GM18867 (cell line): ENCODE measurements around the gene OR8G5.
"Not testable (repeated sequence)": the region's sequence is repeated elsewhere in the genome, so short reads cannot be mapped to it uniquely, and the experiment has no call there.

Source experiments
- ATAC-seq: cut with Tn5 transposase; IDR thresholded peaks from one replicate; pipeline ENCODE4 v1.9.1; 2021; ENCODE audit warnings: mild to moderate bottlenecking, moderate library complexity; ENCODE audit not compliant: unreplicated experiment

The OR8G5 gene

DNA sequence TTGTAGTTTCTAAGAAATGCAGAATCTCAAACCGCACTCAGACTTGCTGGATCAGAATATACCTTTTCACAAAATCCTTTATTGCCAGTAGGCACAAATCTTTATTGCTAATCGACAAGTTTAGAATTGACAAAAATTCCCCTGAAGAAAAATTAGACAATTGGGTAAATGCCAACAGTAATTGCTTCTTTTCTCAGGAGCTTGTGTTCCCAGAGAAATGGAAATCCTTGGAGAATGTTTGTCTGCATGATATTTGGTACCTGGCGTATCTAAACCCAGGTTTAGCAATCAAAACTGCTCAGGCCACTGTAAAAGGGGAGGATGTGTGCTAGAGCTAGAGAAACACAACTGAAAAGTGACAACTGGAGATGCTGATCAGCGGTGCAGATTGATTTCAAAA lies at the start of gene OR8G5:
TSS of gene OR8G5 (plus strand) at position 301 of the 400 bp plus-strand sequence. CDS start 8,556 bp downstream, outside the sequence.
- ATAC-seq = no peak

GRCh38 chr11:124207102-124207792 lies 48.9 kb upstream of the OR8G5 start:
- ATAC-seq = no peak

DNA sequence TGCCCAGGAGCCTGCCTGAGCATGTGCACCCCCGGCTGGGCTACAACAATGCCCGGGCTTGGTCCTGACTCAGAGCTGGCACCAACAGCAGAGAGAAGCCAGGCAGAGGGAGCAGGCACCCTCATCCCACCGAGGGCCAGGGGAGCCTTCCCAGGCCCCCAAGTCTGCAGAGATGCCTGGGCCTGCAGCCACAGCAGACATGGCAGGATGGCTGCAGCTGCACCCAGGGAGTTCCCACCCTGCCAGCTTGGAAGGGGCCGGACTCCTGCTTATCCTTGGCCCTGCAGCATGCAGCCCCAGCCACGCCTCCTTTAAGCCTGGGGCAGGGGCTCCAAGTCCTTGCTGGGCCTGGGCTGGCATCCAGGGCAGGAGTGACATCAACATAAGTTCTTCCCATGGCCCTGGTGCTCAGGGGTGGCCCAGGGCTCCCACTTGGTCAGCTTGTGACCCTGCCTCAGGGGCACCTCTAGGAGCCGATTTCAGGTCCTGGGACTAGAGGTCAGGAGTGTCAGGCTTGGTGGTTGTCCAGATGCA lies 46.3 kb upstream of the OR8G5 start:
- ATAC-seq = no peak

DNA sequence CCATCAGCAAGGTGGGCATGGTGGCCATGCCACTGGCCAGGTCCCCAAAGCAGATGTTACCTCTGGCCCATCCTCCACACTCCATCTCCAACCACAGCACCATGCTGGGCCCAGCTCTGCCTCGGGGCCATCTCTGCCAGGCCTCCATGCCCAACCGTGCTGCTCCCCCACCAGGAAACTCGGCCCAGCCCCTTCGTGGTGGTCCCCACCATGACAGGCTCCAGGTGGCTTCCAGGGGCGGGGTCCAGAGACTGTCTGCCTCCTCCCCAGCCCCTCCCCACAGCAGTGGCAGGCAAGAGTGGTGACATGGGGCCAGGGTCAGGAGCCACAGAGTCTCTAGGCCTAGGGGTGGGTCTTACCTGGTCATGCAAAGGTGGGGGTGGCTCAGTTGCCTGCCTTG lies 45.8 kb upstream of the OR8G5 start:
- ATAC-seq = no peak

DNA sequence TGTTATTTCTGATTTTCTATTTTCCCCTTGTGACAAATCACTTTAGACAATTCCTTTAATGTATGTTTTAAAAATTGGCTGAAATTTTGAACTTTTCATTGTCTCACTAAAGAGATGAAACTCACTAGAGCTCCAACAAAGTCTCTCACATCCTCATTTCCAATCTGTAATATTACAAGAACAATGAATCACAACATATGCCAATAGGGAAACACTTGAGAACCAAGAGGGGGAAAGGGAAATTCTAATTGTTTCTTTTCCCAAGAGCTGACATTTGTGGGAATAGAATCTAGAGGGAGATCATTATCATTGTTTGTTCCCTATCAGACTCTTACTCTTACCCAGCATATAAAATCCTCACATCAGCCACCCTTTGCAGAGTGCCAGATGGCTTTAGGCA lies 44.9 kb upstream of the OR8G5 start:
- no peak for ATAC-seq

DNA sequence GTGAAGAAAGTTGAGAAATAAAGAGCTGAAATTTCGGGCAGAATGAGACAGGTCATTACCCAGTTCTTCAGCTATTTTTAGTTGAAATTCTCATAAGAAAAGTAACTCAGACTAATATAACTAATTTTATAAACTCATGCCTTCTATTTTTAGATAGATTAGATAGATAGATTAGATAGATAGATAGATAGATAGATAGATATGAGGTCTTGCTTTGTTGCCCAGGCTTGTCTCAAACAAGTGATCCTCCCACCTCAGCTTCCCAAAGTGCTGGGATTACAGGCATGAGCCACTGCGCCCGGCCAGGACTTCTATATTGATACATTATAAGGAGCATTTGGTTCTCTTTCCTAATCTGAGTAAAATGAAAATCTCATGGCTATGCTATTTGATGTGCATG lies 42.1 kb upstream of the OR8G5 start:
- ATAC-seq = no peak

DNA sequence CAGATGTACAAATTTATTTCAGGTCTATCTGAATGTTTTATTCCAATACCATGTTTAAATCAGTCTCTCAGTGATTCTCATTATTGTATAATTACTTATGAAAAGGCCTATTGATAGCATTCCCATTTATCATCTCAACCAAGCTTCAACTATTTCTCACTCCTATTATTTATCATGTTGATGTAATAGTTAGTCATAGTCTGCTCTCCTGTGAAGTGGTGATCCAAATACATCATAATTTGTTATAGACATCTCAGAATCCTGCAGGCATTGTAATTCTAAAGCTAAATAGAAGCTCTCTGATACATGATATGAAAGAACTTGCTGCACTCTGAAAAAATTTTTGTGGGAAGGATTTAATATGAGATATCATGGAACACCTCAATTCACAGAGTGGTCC lies 37.0 kb upstream of the OR8G5 start:
- no peak for ATAC-seq

DNA sequence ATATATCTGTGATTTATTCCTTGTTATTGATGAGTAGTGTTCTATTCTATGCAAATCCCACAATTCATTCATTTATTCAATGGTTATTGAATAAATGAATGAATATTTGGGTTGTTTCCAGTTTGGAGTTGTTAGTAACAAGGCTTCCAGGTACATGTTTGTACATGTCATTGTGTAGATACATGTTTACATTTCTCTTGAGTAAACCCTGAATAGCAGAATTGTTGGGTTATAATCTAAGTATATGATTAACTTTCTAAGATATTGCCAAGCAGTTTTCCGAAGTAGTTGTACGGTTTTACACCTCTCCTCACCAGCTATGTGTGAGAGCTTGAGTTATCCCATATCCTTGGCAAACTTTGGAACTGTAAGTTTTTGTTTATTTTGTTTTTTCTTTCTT lies 33.8 kb upstream of the OR8G5 start:
- ATAC-seq = no peak

- not testable (repeated sequence) for ATAC-seq
These were observed 31.4 kb upstream of the OR8G5 start for GRCh38 chr11:124224618-124225423.

GRCh38 chr11:124225471-124225870 lies 30.7 kb upstream of the OR8G5 start:
- ATAC-seq = no peak

DNA sequence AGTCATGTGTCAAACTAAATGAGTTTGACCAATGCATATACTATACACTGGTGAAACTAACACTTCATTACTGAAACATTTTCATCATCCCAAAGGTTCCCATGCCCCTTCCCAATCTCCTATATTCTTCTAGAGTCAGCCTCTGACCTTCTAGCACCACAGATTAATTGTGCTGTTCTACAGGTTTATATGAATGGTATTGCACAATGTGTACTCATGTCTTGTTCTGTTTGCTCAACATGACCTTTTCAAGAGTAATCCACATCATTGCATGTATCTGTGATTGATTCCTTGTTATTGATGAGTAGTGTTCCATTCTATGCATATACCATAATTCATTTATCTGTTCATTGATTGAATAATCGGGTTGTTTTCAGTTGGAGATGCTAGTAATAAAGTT lies 22.8 kb upstream of the OR8G5 start:
- ATAC-seq = no peak

DNA sequence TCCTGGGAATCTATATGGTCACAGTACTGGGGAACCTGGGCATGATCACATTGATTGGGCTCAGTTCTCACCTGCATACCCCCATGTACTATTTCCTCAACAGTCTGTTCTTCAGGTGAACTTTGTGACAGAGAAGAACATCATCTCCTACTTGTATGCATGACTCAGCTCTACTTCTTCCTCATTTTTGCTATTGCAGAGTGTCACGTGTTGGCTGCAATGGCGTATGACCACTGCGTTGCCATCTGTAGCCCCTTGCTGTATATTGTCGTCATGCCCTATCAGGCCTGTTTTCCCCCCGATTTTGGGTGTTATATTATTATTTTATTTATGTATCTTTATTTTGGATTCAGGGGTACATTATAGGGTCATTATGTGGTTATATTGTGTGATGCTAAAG lies 17.7 kb upstream of the OR8G5 start:
- ATAC-seq = no peak

- ATAC-seq = no peak
These were observed 15.4 kb upstream of the OR8G5 start, which contains the start of gene OR8G1 for GRCh38 chr11:124240621-124241397. Gene OR8G1 (plus strand): TSS chr11:124241095. CDS start chr11:124249676, 8,581 bp downstream.

- ATAC-seq = not testable (repeated sequence)
These were observed 6.3 kb upstream of the OR8G5 start for GRCh38 chr11:124249869-124250268.

GRCh38 chr11:124265041-124265440 lies 8.9 kb downstream of the OR8G5 start:
- ATAC-seq = not testable (repeated sequence)

DNA sequence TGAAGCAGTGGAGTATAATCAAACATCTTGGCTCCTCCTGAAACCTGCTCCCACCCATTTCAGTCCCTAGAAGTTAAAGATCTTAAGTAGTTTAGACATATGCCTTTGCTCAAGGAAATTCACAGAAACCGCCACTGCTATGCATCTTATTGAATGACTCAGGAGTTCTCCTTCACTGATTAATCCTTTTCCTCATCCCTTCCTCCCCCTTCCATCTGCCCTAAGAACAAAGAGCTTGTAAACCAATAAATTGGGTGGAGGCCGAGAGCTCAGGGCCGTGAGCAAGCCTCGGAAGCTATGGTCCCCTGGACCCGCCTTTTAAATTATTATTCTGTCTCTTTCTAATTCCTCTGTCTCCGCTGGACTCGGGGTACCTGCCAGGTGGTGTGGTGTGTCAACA lies 14.7 kb downstream of the OR8G5 start:
- ATAC-seq = not testable (repeated sequence)

GRCh38 chr11:124274000-124274399 lies 17.8 kb downstream of the OR8G5 start:
- ATAC-seq = no peak

DNA sequence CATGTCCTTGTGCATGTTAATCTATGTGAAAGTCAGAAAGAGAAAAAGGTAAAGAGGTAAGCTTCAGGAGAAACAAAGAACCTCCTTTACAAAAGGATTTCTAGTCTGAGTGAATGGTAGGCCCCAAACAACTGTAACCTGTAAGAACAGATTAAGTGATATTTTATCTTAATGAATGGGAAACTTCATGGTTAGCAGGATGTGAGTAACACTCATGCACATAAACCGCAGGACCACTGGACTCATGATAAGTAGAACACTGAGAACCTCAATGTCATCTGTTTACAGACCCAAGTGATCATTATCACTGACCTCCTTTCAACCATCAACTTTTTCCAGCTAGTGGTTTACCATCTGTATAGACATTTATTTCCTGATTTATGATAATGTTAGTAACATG lies 19.9 kb downstream of the OR8G5 start:
- no peak for ATAC-seq

GRCh38 chr11:124277207-124277606 lies 21.0 kb downstream of the OR8G5 start:
- no peak for ATAC-seq

DNA sequence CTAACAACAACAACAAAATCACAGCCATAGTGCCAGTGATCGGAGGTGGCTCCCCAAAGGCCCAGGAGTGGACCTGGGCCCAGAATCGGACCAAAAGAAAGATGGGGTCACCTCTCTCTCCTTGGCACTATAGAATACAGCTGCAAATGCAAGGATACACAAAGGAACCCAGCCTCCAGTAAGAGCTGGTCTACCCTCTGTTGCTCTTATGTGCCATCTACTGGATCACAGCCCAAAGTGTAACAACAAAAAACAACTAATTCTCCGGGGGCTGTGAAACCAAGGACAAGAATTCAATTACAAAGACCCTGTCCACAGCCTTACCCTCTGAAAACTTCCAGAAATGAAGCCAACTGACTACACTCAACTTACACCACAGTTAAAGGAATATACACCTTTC lies 21.6 kb downstream of the OR8G5 start:
- no peak for ATAC-seq

GRCh38 chr11:124278261-124278660 lies 22.1 kb downstream of the OR8G5 start:
- ATAC-seq = no peak
